ENCODE results near the gene ST3GAL4.
A peak's percentile ranks its signal among the peaks of the same experiment; 100 is the strongest.

Gene ST3GAL4

GRCh38 chr11:126430581-126431335, 75.3 kb downstream of the ST3GAL4 start:
- no peak for DNase-seq

- DNase-seq, result no peak
These were observed 76.0 kb downstream of the ST3GAL4 start for GRCh38 chr11:126431401-126432064.

- DNase-seq, result no peak
These were observed 76.6 kb downstream of the ST3GAL4 start for GRCh38 chr11:126432065-126432461.

- DNase-seq, result no peak
These were observed 77.0 kb downstream of the ST3GAL4 start for GRCh38 chr11:126432525-126432924.

GRCh38 chr11:126433244-126433846, 77.9 kb downstream of the ST3GAL4 start:
- no peak for DNase-seq

GRCh38 chr11:126433989-126434949, 78.8 kb downstream of the ST3GAL4 start:
- no peak for DNase-seq

- DNase-seq, result no peak
These were observed 79.5 kb downstream of the ST3GAL4 start for GRCh38 chr11:126434950-126435335.

GRCh38 chr11:126436209-126436755, 80.8 kb downstream of the ST3GAL4 start:
- DNase-seq, result no peak

- no peak for DNase-seq
These were observed 82.2 kb downstream of the ST3GAL4 start for GRCh38 chr11:126437731-126438130.

GRCh38 chr11:126438272-126438671, 82.8 kb downstream of the ST3GAL4 start:
- no peak for DNase-seq

GRCh38 chr11:126438691-126439090, 83.2 kb downstream of the ST3GAL4 start:
- no peak for DNase-seq

GRCh38 chr11:126440276-126440675, 84.8 kb downstream of the ST3GAL4 start:
- no peak for DNase-seq

- peak; percentile 76 for DNase-seq
These were observed 85.5 kb downstream of the ST3GAL4 start for GRCh38 chr11:126440792-126441514.

- DNase-seq, result peak; percentile 5
These were observed 87.6 kb downstream of the ST3GAL4 start for GRCh38 chr11:126443120-126443519.

GRCh38 chr11:126444072-126444471, 88.6 kb downstream of the ST3GAL4 start:
- DNase-seq, result no peak

GRCh38 chr11:126446581-126446980, 91.1 kb downstream of the ST3GAL4 start:
- no peak for DNase-seq

GRCh38 chr11:126450198-126450597, 94.7 kb downstream of the ST3GAL4 start:
- DNase-seq, result no peak

- no peak for DNase-seq
These were observed 95.3 kb downstream of the ST3GAL4 start for GRCh38 chr11:126450806-126451205.

- no peak for DNase-seq
These were observed 95.8 kb downstream of the ST3GAL4 start for GRCh38 chr11:126451211-126451802.

GRCh38 chr11:126452241-126453101, 97.0 kb downstream of the ST3GAL4 start:
- DNase-seq, result no peak

Measured in NCI-H345 (cell line).